Prostate gland (tissue), 2 donors: Measurements from ENCODE around the gene NEDD8.

ENCODE experiments used
- POLR2A ChIP-seq: fragments of 450-650 bp; IDR thresholded peaks from one replicate; pipeline ENCODE4 v1.6.1; 2016; ENCODE audit warnings: antibody characterized with exemption, mild to moderate bottlenecking
- TF ChIP-seq, protein P1 (sequence below), 4 experiments: fragments of 200-600 bp in 2 of 4; fragments of 450-650 bp in 2 of 4; sonication (generic) in 2 of 4; IDR thresholded peaks; 1 replicate in 3 of 4; 2 replicates in 1 of 4; pipeline ENCODE4 v1.5.1; 2016 to 2019; ENCODE audit warnings: antibody characterized with exemption in 4 of 4, mild to moderate bottlenecking in 2 of 4, moderate library complexity in 2 of 4

DNA sequence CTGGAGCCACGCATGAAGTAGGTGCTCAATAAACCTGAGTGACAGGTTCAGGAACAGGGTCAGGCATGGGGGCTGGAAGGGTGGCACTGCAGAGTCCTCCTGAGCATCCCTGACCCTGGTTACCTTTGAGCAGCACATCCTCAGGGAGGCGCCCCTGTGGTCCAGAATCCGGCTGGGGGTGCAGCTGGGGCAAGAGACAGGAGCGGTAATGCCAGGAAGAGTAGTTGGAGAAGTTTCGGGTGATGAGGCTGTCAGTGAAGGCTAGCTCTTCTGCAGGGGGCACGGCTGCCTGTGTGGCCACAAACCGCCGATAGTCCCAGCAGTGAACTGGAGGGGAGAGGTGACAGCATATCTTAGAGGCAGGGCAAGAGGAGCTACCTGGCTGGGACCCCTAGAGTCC, 37.2 kb upstream of the NEDD8 start:
- no peak for TF ChIP-seq POLR2A
- TF ChIP-seq, protein P1, sequence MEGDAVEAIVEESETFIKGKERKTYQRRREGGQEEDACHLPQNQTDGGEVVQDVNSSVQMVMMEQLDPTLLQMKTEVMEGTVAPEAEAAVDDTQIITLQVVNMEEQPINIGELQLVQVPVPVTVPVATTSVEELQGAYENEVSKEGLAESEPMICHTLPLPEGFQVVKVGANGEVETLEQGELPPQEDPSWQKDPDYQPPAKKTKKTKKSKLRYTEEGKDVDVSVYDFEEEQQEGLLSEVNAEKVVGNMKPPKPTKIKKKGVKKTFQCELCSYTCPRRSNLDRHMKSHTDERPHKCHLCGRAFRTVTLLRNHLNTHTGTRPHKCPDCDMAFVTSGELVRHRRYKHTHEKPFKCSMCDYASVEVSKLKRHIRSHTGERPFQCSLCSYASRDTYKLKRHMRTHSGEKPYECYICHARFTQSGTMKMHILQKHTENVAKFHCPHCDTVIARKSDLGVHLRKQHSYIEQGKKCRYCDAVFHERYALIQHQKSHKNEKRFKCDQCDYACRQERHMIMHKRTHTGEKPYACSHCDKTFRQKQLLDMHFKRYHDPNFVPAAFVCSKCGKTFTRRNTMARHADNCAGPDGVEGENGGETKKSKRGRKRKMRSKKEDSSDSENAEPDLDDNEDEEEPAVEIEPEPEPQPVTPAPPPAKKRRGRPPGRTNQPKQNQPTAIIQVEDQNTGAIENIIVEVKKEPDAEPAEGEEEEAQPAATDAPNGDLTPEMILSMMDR (IDR thresholded peaks at IDR 0.05): no peak
